Astrocyte of the cerebellum (primary cell): ENCODE results near the gene KCMF1.

Experiments used
- DNase-seq: peaks from one replicate; pipeline ENCODE4 v3.0.0-alpha.2; 2011; ENCODE audit warnings: low read depth
- H3K4me3 ChIP-seq: 2 replicates; pipeline ENCODE4 v1.5.1; 2011; ENCODE audit warnings: mild to moderate bottlenecking, low read depth, low read length, moderate library complexity
- CTCF ChIP-seq: IDR thresholded peaks from 2 replicates; pipeline ENCODE4 v1.5.1; 2012; ENCODE audit warnings: low read length, low read depth, moderate library complexity, mild to moderate bottlenecking; ENCODE audit errors: missing control alignments
- in situ Hi-C: cut with HindIII; loops from 2 replicates; pipeline ENCODE4 v1.10.0; 2017; ENCODE audit warnings: low sequenced_read_pairs

KCMF1 gene

GRCh38 chr2:85010404-85010803 lies 39.4 kb downstream of the KCMF1 start:
- DNase-seq, result no peak
- no peak for TF ChIP-seq CTCF
- no peak overlapping the region for H3K4me3 ChIP-seq
- in situ Hi-C loops, result no loop called here

- no peak for DNase-seq
- TF ChIP-seq CTCF, result no peak
- no peak overlapping the region for H3K4me3 ChIP-seq
- in situ Hi-C loops, result no loop called here
These were observed 40.1 kb downstream of the KCMF1 start for GRCh38 chr2:85011098-85011497.

DNA sequence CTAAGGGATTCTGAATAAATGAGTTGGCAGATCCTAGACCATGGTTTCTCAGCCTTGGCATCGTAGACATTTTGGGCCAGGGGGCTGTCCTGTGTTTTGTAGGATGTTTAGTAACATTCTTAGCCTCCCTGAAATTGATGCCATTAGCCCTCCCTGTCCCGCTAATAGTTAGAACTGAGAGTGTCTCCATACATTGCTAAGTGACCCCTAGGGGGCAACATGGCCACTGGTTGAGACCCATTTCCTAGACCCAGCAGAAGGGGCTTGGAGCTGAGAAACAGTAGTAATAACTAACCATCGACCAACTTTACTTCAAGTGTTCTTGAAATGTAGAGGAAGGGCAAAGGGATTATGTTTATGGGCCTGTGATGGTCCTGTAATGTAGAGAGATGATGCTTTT lies 40.8 kb downstream of the KCMF1 start:
- no peak for DNase-seq
- TF ChIP-seq CTCF, result no peak
- in situ Hi-C loops, result no loop called here
- H3K4me3 ChIP-seq, result no peak overlapping the region

- in situ Hi-C loops, result no loop called here
- no peak for DNase-seq
- H3K4me3 ChIP-seq, result no peak overlapping the region
- no peak for TF ChIP-seq CTCF
These were observed 41.5 kb downstream of the KCMF1 start for GRCh38 chr2:85012431-85012830.

GRCh38 chr2:85012855-85013254 lies 41.9 kb downstream of the KCMF1 start:
- H3K4me3 ChIP-seq, result no peak overlapping the region
- no peak for DNase-seq
- TF ChIP-seq CTCF, result no peak
- in situ Hi-C loops, result no loop called here

GRCh38 chr2:85015653-85016360 lies 44.8 kb downstream of the KCMF1 start:
- DNase-seq, result no peak
- TF ChIP-seq CTCF, result peak; percentile 6
- in situ Hi-C loops, result no loop called here
- no peak overlapping the region for H3K4me3 ChIP-seq
